ENCODE measurements around the gene ZSWIM4.

The ZSWIM4 gene

DNA sequence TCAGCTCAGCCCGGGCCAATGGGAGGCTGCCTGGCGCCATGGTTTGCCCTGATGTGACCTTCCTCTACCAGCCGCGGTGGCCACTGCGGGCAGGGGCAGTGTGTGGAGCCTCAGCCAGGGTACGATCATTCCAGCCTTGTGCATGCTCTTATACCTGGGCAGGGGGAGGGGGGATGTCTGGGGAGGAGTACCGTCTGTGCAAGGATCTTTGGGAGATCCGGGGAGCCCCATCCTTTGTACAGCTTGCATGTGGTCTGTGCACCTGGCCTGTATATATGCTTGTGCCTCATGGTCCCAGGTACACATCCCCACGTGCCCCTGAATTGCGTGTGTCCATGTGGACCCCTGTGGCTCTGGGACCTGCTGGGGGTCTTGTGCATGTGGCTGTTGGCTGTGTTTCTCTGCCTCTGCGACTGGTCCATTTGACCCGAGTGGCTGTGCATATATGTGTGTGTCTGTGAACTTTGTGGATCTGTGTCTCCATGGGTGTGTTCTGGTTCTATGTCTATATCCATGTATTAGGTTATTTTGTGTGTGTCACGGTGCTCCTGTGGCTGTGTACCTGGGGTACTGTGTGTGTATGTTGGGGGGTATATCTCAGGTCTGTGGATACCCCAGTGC is 68.9 kb downstream of the ZSWIM4 start:
- H3K9me3 ChIP-seq (ENCODE audit: control extremely low read depth in 1 of 5, control insufficient read depth in 4 of 5, insufficient read depth in 2 of 5, low read depth in 1 of 5, low read length in 4 of 5), result no peaks in the 10 kb centered on the region
- ChIA-PET CTCF (interaction anchor here (0.6 to 10.0 kb wide), 7 partner anchors 8 to 81 kb away, joined by 3 to 147 read pairs (median 16); no protein-coding TSS in a partner anchor), POLR2A (interaction anchor here (0.6 to 11.2 kb wide), 6 partner anchors 9 to 76 kb away, joined by 3 to 555 read pairs (median 8); partner anchors contain the start of gene ZSWIM4)
- peak in 1 of 3 donors; percentile 62 for DNase-seq
- H3K36me3 ChIP-seq (ENCODE audit: control insufficient read depth in 4 of 4, insufficient read depth in 4 of 4, low read length in 3 of 4), result no peaks in the 10 kb centered on the region
- 24% methylated on average over 6 of the region's 13 CpGs for WGBS (ENCODE audit: insufficient coverage)
- H3K4me3 ChIP-seq (ENCODE audit: control insufficient read depth in 1 of 7, extremely low read depth in 1 of 7, insufficient read depth in 4 of 7, low read depth in 2 of 7, low read length in 6 of 7), result peak overlapping the region in 3 of 7 experiments; percentile 23 to 78 (median 70)
- H3K27me3 ChIP-seq (replicated peaks in 2 of 5; ENCODE audit: control insufficient read depth in 4 of 5, insufficient read depth in 5 of 5, low read length in 4 of 5), result no peaks in the 10 kb centered on the region
- peak overlapping the region in 1 of 2 experiments; percentile 25 for H3K27ac ChIP-seq (ENCODE audit: insufficient read depth in 1 of 2, low read depth in 1 of 2, low read length in 2 of 2, poor library complexity in 1 of 2, severe bottlenecking in 2 of 2)
- peaks cover 3 to 56% (median 48%) of the 10 kb centered on the region in 4 experiments for H3K4me1 ChIP-seq (ENCODE audit: control extremely low read depth in 1 of 4, control insufficient read depth in 4 of 4, insufficient read depth in 4 of 4, low read length in 3 of 4)

DNA sequence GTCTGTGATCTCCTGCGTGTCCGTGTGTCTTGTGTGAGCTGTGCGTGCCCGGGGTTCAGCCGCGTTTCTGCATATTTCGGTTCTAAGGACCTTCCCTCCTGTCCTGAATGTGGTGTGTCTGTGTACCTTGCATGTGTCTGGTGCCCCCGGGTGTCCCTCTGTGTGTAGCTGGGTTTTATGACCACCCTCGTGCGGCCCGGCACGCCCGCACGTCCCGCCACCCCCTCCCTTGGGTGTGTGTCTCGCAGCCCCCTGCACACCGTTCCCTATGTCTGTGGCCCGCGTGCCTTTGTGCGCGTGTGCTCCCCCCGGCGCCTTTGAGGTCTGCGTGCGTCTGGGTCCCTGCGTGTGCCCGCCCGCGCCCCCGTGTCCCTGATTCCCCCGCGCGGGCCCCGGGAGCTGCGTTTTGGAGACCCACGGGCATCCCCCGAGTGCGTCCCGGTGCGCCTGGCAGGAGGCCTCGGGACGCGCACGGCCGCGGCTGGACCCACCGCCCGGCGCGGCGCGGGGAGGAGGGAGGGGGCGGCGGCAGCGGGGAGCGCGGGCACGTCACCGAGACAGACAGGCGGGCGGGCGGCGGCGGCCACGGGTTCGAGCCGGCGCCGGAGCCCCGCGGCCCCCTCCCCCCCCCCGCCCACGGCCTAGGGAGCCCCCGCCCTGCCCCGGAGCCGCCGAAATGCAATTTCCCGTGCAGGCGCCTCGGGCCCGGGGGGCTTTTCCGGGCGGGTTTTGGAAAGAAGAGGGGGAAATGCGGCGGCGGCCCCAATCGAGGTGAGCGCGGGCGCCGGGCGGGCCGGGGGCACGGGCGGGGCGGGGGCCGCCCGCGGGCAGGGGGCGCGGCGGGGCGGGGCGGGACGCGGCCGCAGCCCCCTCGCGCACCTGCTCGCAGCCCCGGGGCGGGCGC is 69.7 kb downstream of the ZSWIM4 start:
- Histone ChIP-seq H3K9me3 (ENCODE audit: control extremely low read depth in 1 of 5, control insufficient read depth in 4 of 5, insufficient read depth in 2 of 5, low read depth in 1 of 5, low read length in 4 of 5) (no peaks in the 10 kb centered on the region), H3K4me1 (ENCODE audit: control extremely low read depth in 1 of 4, control insufficient read depth in 4 of 4, insufficient read depth in 4 of 4, low read length in 3 of 4) (peaks cover 3 to 53% (median 46%) of the 10 kb centered on the region in 4 experiments), H3K4me3 (ENCODE audit: control insufficient read depth in 1 of 7, extremely low read depth in 1 of 7, insufficient read depth in 4 of 7, low read depth in 2 of 7, low read length in 6 of 7) (peak overlapping the region in 6 of 7 experiments; percentile 48 to 84 (median 76)), H3K27ac (ENCODE audit: insufficient read depth in 1 of 2, low read depth in 1 of 2, low read length in 2 of 2, poor library complexity in 1 of 2, severe bottlenecking in 2 of 2) (peak overlapping the region in 1 of 2 experiments; percentile 25), H3K27me3 (replicated peaks in 2 of 5; ENCODE audit: control insufficient read depth in 4 of 5, insufficient read depth in 5 of 5, low read length in 4 of 5) (no peaks in the 10 kb centered on the region), H3K36me3 (ENCODE audit: control insufficient read depth in 4 of 4, insufficient read depth in 4 of 4, low read length in 3 of 4) (no peaks in the 10 kb centered on the region)
- 4% methylated on average over 38 of the region's 113 CpGs for WGBS (ENCODE audit: insufficient coverage)
- CTCF ChIA-PET, result interaction anchor here (0.6 to 10.0 kb wide), 5 partner anchors 8 to 81 kb away, joined by 3 to 147 read pairs (median 32); no protein-coding TSS in a partner anchor
- peak in 1 of 3 donors; percentile 66 for DNase-seq
- POLR2A ChIA-PET, result interaction anchor here (0.7 to 11.2 kb wide), 4 partner anchors 8 to 93 kb away, joined by 3 to 555 read pairs (median 144); no protein-coding TSS in a partner anchor

DNA sequence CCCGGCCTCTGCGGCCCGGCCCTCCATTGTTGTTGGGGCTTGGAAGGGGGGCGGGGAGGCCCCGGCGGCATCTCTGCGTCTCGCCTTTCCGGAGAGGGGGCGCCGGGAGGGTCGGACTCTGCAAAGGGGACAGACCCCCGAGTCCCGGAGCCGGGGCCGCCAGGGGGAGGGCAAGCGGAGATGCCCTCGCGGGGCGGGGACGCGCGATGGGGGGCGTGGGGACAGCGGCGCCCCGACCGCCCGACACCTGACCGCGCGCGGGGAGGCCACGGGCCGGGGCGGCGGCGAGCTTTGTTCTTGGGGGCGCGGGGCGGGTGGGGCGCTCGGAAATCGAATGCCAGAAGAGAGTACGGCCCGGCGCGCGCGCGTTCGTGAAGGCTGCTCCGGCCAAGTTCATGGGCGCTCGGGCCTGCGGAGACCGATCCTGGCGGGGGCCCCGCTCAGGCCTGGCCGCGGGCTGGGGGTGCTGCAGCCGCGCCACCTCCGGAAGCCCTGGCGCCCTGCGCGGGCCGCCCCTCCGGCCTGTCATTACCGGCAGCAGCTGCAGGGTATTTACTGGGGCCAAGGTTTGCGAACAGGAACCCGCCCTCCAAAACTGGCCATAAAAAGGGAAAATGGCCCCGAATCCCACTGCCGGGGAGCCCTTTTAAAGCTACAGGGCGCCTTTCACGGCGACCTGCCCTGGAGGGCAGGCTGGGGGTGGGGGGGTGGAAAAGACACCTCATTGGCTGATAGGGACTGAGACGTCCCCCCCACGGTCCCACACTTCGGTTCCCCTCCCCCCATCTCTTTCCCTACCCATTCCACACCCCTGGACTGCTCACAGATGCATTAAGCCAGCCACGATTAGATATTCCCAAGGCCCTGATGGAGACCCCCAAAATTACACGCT is 70.6 kb downstream of the ZSWIM4 start:
- Histone ChIP-seq H3K27ac (ENCODE audit: insufficient read depth in 1 of 2, low read depth in 1 of 2, low read length in 2 of 2, poor library complexity in 1 of 2, severe bottlenecking in 2 of 2) (peak overlapping the region; percentile 20 to 68), H3K27me3 (replicated peaks in 2 of 5; ENCODE audit: control insufficient read depth in 4 of 5, insufficient read depth in 5 of 5, low read length in 4 of 5) (no peaks in the 10 kb centered on the region), H3K36me3 (ENCODE audit: control insufficient read depth in 4 of 4, insufficient read depth in 4 of 4, low read length in 3 of 4) (peaks cover 0 to under 1% (median 0%) of the 10 kb centered on the region in 4 experiments), H3K9me3 (ENCODE audit: control extremely low read depth in 1 of 5, control insufficient read depth in 4 of 5, insufficient read depth in 2 of 5, low read depth in 1 of 5, low read length in 4 of 5) (no peaks in the 10 kb centered on the region), H3K4me1 (ENCODE audit: control extremely low read depth in 1 of 4, control insufficient read depth in 4 of 4, insufficient read depth in 4 of 4, low read length in 3 of 4) (peaks cover 3 to 50% (median 42%) of the 10 kb centered on the region in 4 experiments), H3K4me3 (ENCODE audit: control insufficient read depth in 1 of 7, extremely low read depth in 1 of 7, insufficient read depth in 4 of 7, low read depth in 2 of 7, low read length in 6 of 7) (peak overlapping the region; percentile 48 to 84 (median 74))
- POLR2A ChIA-PET, result interaction anchor here (0.5 to 11.2 kb wide), 4 partner anchors 13 to 79 kb away, joined by 3 to 555 read pairs (median 144); no protein-coding TSS in a partner anchor
- DNase-seq, result peak in 1 of 3 donors; percentile 67
- 0% methylated on average over 69 of the region's 82 CpGs for WGBS (ENCODE audit: insufficient coverage)
- CTCF ChIA-PET, result interaction anchor here (0.6 to 1.0 kb wide), 3 partner anchors 18 to 749 kb away, joined by 3 to 4 read pairs (median 4); no protein-coding TSS in a partner anchor

DNA sequence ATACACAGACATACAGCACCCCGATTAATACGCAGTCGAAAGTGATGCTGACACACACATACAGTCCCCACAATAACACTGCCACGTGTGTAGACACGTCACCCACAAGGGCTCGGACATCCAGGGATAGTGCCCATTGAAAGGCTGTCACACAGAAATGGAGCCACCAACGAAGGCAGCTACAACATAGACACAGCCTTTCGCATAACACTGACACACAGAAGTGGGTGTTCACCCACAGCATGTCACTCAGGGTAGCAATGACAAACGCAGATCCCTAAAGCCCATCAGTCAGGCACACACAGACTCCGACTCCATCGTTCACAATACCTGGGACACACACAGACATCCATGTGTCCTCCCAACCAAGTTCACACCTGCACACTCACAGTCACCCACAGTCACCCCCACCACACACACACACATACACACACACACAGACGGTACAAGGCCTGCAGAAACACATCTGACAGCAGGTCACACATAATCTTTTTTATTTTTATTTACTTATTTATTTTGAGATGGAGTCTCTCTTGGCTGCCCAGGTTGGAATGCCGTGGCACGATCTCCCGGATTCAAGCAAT is 71.3 kb downstream of the ZSWIM4 start:
- no peaks in the 10 kb centered on the region for H3K27me3 ChIP-seq (replicated peaks in 2 of 5; ENCODE audit: control insufficient read depth in 4 of 5, insufficient read depth in 5 of 5, low read length in 4 of 5)
- CTCF ChIA-PET, result interaction anchor here (0.6 to 1.0 kb wide), 5 partner anchors 14 to 749 kb away, joined by 3 to 4 read pairs (median 3); no protein-coding TSS in a partner anchor
- no peak for DNase-seq
- 64% methylated on average over 10 of the region's 15 CpGs for WGBS (ENCODE audit: insufficient coverage)
- peaks cover 3 to 43% (median 35%) of the 10 kb centered on the region in 4 experiments for H3K4me1 ChIP-seq (ENCODE audit: control extremely low read depth in 1 of 4, control insufficient read depth in 4 of 4, insufficient read depth in 4 of 4, low read length in 3 of 4)
- POLR2A ChIA-PET, result interaction anchor here (0.5 to 11.2 kb wide), 3 partner anchors 13 to 28 kb away, joined by 3 to 555 read pairs (median 284); no protein-coding TSS in a partner anchor
- peaks cover 0 to 6% (median 0%) of the 10 kb centered on the region in 4 experiments for H3K36me3 ChIP-seq (ENCODE audit: control insufficient read depth in 4 of 4, insufficient read depth in 4 of 4, low read length in 3 of 4)
- peak overlapping the region; percentile 20 to 68 for H3K27ac ChIP-seq (ENCODE audit: insufficient read depth in 1 of 2, low read depth in 1 of 2, low read length in 2 of 2, poor library complexity in 1 of 2, severe bottlenecking in 2 of 2)
- H3K4me3 ChIP-seq (ENCODE audit: control insufficient read depth in 1 of 7, extremely low read depth in 1 of 7, insufficient read depth in 4 of 7, low read depth in 2 of 7, low read length in 6 of 7), result peak overlapping the region in 6 of 7 experiments; percentile 70 to 84 (median 76)
- H3K9me3 ChIP-seq (ENCODE audit: control extremely low read depth in 1 of 5, control insufficient read depth in 4 of 5, insufficient read depth in 2 of 5, low read depth in 1 of 5, low read length in 4 of 5), result no peaks in the 10 kb centered on the region

DNA sequence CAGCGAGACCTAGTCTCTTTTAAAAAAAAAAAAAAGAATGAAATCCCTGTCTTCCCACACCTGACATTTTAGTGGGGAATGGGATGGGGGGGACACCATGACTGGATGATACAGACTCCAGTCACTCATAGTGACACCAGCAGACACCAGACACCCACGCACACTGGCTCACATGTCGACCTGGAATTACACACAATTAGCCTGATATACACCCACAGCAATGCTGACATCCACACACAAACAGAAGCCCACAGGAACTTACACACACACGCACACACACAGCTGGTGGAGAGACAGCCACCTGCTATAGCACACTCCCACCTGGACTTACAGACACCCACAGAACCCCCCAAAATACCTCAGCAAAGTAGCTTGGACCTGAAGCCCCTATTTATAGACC is 73.4 kb downstream of the ZSWIM4 start:
- ChIA-PET CTCF (interaction anchor here (1.1 to 2.2 kb wide), 3 partner anchors 11 to 266 kb away, joined by 3 to 7 read pairs (median 7); partner anchors contain the start of gene MISP3), POLR2A (interaction anchor here (0.6 to 11.2 kb wide), 2 partner anchors 30 to 113 kb away, joined by 3 to 555 read pairs; no protein-coding TSS in a partner anchor)
- no peaks in the 10 kb centered on the region for H3K9me3 ChIP-seq (ENCODE audit: control extremely low read depth in 1 of 5, control insufficient read depth in 4 of 5, insufficient read depth in 2 of 5, low read depth in 1 of 5, low read length in 4 of 5)
- H3K27me3 ChIP-seq (replicated peaks in 2 of 5; ENCODE audit: control insufficient read depth in 4 of 5, insufficient read depth in 5 of 5, low read length in 4 of 5), result no peaks in the 10 kb centered on the region
- WGBS (ENCODE audit: insufficient coverage), result 100% methylated on average over 1 of the region's 4 CpGs
- peaks cover 0 to 6% (median 0%) of the 10 kb centered on the region in 4 experiments for H3K36me3 ChIP-seq (ENCODE audit: control insufficient read depth in 4 of 4, insufficient read depth in 4 of 4, low read length in 3 of 4)
- H3K4me1 ChIP-seq (ENCODE audit: control extremely low read depth in 1 of 4, control insufficient read depth in 4 of 4, insufficient read depth in 4 of 4, low read length in 3 of 4), result peaks cover 3 to 40% (median 34%) of the 10 kb centered on the region in 4 experiments
- no peak overlapping the region for H3K27ac ChIP-seq (ENCODE audit: insufficient read depth in 1 of 2, low read depth in 1 of 2, low read length in 2 of 2, poor library complexity in 1 of 2, severe bottlenecking in 2 of 2)
- DNase-seq, result no peak
- H3K4me3 ChIP-seq (ENCODE audit: control insufficient read depth in 1 of 7, extremely low read depth in 1 of 7, insufficient read depth in 4 of 7, low read depth in 2 of 7, low read length in 6 of 7), result no peak overlapping the region

All from common myeloid progenitor, CD34-positive (primary cell).